Testis (tissue), 2 donors: ENCODE results near the gene FBXO21.
"Not testable (repeated sequence)": the region's sequence is repeated elsewhere in the genome, so short reads cannot be mapped to it uniquely, and the experiment has no call there.

ENCODE experiments used
- CTCF ChIP-seq, 3 experiments: fragments of 450-650 bp in 2 of 3; fragments of 200-600 bp in 1 of 3; sonication (generic) in 1 of 3; IDR thresholded peaks; one replicate each; pipeline ENCODE4 v1.5.1; 2016 to 2019; ENCODE audit warnings: antibody characterized with exemption in 3 of 3, mild to moderate bottlenecking in 2 of 3, moderate library complexity in 1 of 3
- POLR2A ChIP-seq: fragments of 450-650 bp; IDR thresholded peaks from one replicate; pipeline ENCODE4 v1.6.1; 2017; ENCODE audit warnings: antibody characterized with exemption, mild to moderate bottlenecking, moderate library complexity

- not testable (repeated sequence) for TF ChIP-seq CTCF (IDR thresholded peaks at IDR 0.05); POLR2A
Measured at GRCh38 chr12:117199956-117200744, 9.9 kb upstream of the FBXO21 start.
